Endothelial cell of umbilical vein (primary cell): Measurements from ENCODE around the gene ZBTB44. TPM values are rescaled to one million over a fixed set of nuclear protein-coding genes. Genes with fewer than 3 reads are reported as not detected.

ENCODE experiments used
- BruUV-seq: library from RNA; stranded (reverse); fragments of 400-500 nt; replicated peaks from 2 replicates; lab custom pipeline; 2021; lab: Mats Ljungman, UMichigan
- CTCF ChIA-PET: fragments of 300-600, 350-600 bp; sonication (Branson Sonifier 250); formaldehyde crosslinking; loops from one replicate; lab custom pipeline; 2021; ENCODE audit warnings: antibody characterized with exemption, inconsistent platforms; lab: Charles Lee
- POLR2A ChIA-PET: fragments of 300-600, 350-600 bp; sonication (Branson Sonifier 250); formaldehyde crosslinking; loops from one replicate; lab custom pipeline; 2021; ENCODE audit warnings: antibody characterized with exemption, inconsistent platforms; lab: Charles Lee
- DNase-seq: peaks from one replicate; pipeline ENCODE4 v3.0.0-alpha.2; 2011; ENCODE audit warnings: low read depth, low spot score
- FAIRE-seq: peaks from 2 replicates; lab custom pipeline; 2011; peaks lifted over from hg19 to GRCh38; lab: Jason Lieb, UNC
- H2AFZ ChIP-seq: 2 replicates; pipeline ENCODE4 v1.6.0; 2012; ENCODE audit warnings: low read depth, low read length, control low read depth, inconsistent platforms
- H3K27ac ChIP-seq: 2 replicates; pipeline ENCODE4 v1.5.1; 2011; ENCODE audit warnings: low read depth, mild to moderate bottlenecking, control low read depth, low read length, moderate library complexity; ENCODE audit not compliant: insufficient read depth
- H3K27me3 ChIP-seq, 2 experiments: 2 replicates each; pipeline versions ENCODE4 v1.6.0 to v1.6.1; 2011; ENCODE audit warnings: low read length in 2 of 2, mixed read lengths in 1 of 2; ENCODE audit not compliant: control insufficient read depth in 2 of 2, insufficient read depth in 2 of 2
- H3K36me3 ChIP-seq, 2 experiments: 2 replicates in 1 of 2; 3 replicates in 1 of 2; pipeline ENCODE4 v1.5.1; 2011; ENCODE audit warnings: low read length in 2 of 2, mild to moderate bottlenecking in 1 of 2, moderate library complexity in 1 of 2; ENCODE audit not compliant: control insufficient read depth in 2 of 2, insufficient read depth in 2 of 2; ENCODE audit errors: extremely low read depth in 1 of 2
- H3K4me1 ChIP-seq: 3 replicates; pipeline ENCODE4 v1.5.1; 2011; ENCODE audit warnings: mild to moderate bottlenecking, low read length; ENCODE audit not compliant: control insufficient read depth, insufficient read depth; ENCODE audit errors: extremely low read depth
- H3K4me2 ChIP-seq: 2 replicates; pipeline ENCODE4 v1.6.1; 2011; ENCODE audit warnings: low read length, control low read depth, mixed read lengths; ENCODE audit not compliant: insufficient read depth
- H3K4me3 ChIP-seq, 3 experiments: fragments of 200-600 bp in 1 of 3; sonication (generic), shearing (Covaris generic) in 1 of 3; replicated peaks in 1 of 3; 2 replicates each; pipeline ENCODE4 v1.5.1; 2011 to 2016; ENCODE audit warnings: control low read depth in 3 of 3, low read length in 3 of 3, mild to moderate bottlenecking in 2 of 3, inconsistent platforms in 1 of 3, low read depth in 1 of 3, moderate library complexity in 1 of 3; ENCODE audit not compliant: insufficient read depth in 1 of 3
- H3K79me2 ChIP-seq: 2 replicates; pipeline ENCODE4 v1.6.0; 2012; ENCODE audit warnings: low read length, inconsistent platforms; ENCODE audit not compliant: control insufficient read depth, insufficient read depth
- H3K9ac ChIP-seq: replicated peaks from 2 replicates; pipeline ENCODE3; 2011; ENCODE audit warnings: low read length, control low read depth; ENCODE audit not compliant: insufficient read depth; ENCODE audit errors: extremely low read depth
- H3K9me1 ChIP-seq: replicated peaks from 3 replicates; pipeline ENCODE4 v1.6.0; 2011; ENCODE audit warnings: mild to moderate bottlenecking, low read length; ENCODE audit not compliant: control insufficient read depth, insufficient read depth; ENCODE audit errors: extremely low read depth
- H3K9me3 ChIP-seq: replicated peaks from 2 replicates; pipeline ENCODE4 v1.5.1; 2012; ENCODE audit warnings: low read length, inconsistent platforms; ENCODE audit not compliant: control insufficient read depth, insufficient read depth
- H4K20me1 ChIP-seq: replicated peaks from 2 replicates; pipeline ENCODE3; 2011; ENCODE audit warnings: mild to moderate bottlenecking, low read length; ENCODE audit not compliant: control insufficient read depth, insufficient read depth; ENCODE audit errors: extremely low read depth
- EZH2 ChIP-seq: IDR thresholded peaks from 2 replicates; pipeline ENCODE4 v1.6.1; 2012; ENCODE audit warnings: borderline replicate concordance, low read depth, mild to moderate bottlenecking, moderate library complexity, low read length, inconsistent platforms; ENCODE audit not compliant: severe bottlenecking
- FOS ChIP-seq: IDR thresholded peaks from 2 replicates; pipeline ENCODE4 v1.6.1; 2011; ENCODE audit warnings: mild to moderate bottlenecking, low read length, moderate library complexity, borderline replicate concordance; ENCODE audit not compliant: insufficient read depth
- GATA2 ChIP-seq: IDR thresholded peaks from 2 replicates; pipeline ENCODE4 v1.7.0; 2011; ENCODE audit warnings: low read depth, mild to moderate bottlenecking, moderate library complexity, mixed read lengths, low read length; ENCODE audit not compliant: insufficient read length, insufficient read depth
- JUN ChIP-seq: IDR thresholded peaks from 2 replicates; pipeline ENCODE4 v1.6.1; 2011; ENCODE audit warnings: borderline replicate concordance, low read depth; ENCODE audit not compliant: insufficient read length, insufficient read depth
- MYC ChIP-seq: IDR thresholded peaks from one replicate; pipeline ENCODE4 v1.6.1; 2011; ENCODE audit warnings: mild to moderate bottlenecking, low read depth, low read length
- POLR2A ChIP-seq: IDR thresholded peaks from 2 replicates; pipeline ENCODE4 v1.6.1; 2012; ENCODE audit warnings: low read depth, mild to moderate bottlenecking, control low read depth, low read length
- POLR2AphosphoS5 ChIP-seq: IDR thresholded peaks from 2 replicates; pipeline ENCODE4 v1.6.1; 2012; ENCODE audit warnings: low read depth, mild to moderate bottlenecking, control low read depth, low read length, moderate library complexity; ENCODE audit not compliant: insufficient read depth
- dilution Hi-C: fragments of 300-500 bp; cut with MboI; formaldehyde crosslinking; loops from one replicate; pipeline ENCODE4 v1.15.0; 2019; ENCODE audit warnings: low sequenced_read_pairs; ENCODE audit not compliant: extremely low pct_ligation_motif_present
- intact Hi-C: fragments of 100-400 bp; cut with micrococcal nuclease; formaldehyde crosslinking; loops from one replicate; pipeline ENCODE4 v1.10.0; 2022
- polyA plus RNA-seq, 4 experiments: library from polyadenylated mRNA; depleted of rRNA in 3 of 4; stranded (reverse) in 3 of 4; unstranded in 1 of 4; fragments of >200 nt; gene quantifications; 2 replicates each; pipeline versions ENCODE4 v1.2.1 to v1.2.3, GENCODE V29; 2011 to 2012; ENCODE audit warnings: missing spikeins in 1 of 4
- total RNA-seq: library from RNA; stranded (reverse); gene quantifications from 2 replicates; pipeline ENCODE4 v1.2.3, GENCODE V29; 2021
- TF ChIP-seq, protein P1 (sequence below), 2 donors: IDR thresholded peaks; 1 replicate in 1 of 2; 2 replicates in 1 of 2; pipeline ENCODE4 v1.5.1; 2011; ENCODE audit warnings: low read length in 2 of 2, mild to moderate bottlenecking in 2 of 2, moderate library complexity in 2 of 2, control low read depth in 1 of 2, inconsistent platforms in 1 of 2, low read depth in 1 of 2; ENCODE audit not compliant: insufficient read depth in 1 of 2; ENCODE audit errors: extremely low read depth in 1 of 2
- TF ChIP-seq, protein P2 (sequence below): IDR thresholded peaks from 2 replicates; pipeline ENCODE4 v1.6.1; 2011; ENCODE audit not compliant: insufficient read depth, insufficient read length

Gene ZBTB44
- total and polyA plus RNA-seq, 2 donors (not counting 3 experiments of a cell fraction or from before 2014, with no cell fraction given) = 8.7 to 24.4 TPM

DNA sequence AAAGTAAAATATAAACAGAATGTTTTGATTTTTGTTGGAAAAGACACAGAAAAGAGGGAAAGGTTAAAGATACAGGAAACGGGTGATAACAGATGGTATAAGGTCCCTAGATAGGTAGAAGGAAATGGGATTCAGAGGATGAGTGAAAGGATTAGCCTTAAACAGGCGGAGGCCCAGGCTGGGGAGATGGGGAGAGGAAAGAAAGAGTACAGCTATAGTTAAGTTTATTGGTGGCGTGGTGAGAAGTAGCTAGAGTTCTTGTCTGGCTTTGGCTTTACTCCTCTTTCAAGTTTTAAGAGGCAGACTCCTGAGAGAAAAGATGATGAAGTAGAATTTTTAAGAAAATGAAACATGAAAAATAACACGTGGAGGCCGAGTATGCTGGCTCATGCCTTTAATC lies 13.7 kb downstream of the ZBTB44 start:
- H3K9me1 ChIP-seq = no peaks in the 10 kb centered on the region
- H3K27me3 ChIP-seq = no peaks in the 10 kb centered on the region
- intact Hi-C loops (no loop called here), dilution Hi-C loops (no loop called here)
- H3K4me2 ChIP-seq = no peak overlapping the region
- BruUV-seq = no TSS peak
- H3K9me3 ChIP-seq = no peaks in the 10 kb centered on the region
- no peak for FAIRE-seq
- TF ChIP-seq EZH2 (no peak), MYC (no peak), GATA2 (no peak), FOS (no peak), POLR2A (no peak), JUN (no peak), POLR2AphosphoS5 (no peak)
- TF ChIP-seq, protein P1, sequence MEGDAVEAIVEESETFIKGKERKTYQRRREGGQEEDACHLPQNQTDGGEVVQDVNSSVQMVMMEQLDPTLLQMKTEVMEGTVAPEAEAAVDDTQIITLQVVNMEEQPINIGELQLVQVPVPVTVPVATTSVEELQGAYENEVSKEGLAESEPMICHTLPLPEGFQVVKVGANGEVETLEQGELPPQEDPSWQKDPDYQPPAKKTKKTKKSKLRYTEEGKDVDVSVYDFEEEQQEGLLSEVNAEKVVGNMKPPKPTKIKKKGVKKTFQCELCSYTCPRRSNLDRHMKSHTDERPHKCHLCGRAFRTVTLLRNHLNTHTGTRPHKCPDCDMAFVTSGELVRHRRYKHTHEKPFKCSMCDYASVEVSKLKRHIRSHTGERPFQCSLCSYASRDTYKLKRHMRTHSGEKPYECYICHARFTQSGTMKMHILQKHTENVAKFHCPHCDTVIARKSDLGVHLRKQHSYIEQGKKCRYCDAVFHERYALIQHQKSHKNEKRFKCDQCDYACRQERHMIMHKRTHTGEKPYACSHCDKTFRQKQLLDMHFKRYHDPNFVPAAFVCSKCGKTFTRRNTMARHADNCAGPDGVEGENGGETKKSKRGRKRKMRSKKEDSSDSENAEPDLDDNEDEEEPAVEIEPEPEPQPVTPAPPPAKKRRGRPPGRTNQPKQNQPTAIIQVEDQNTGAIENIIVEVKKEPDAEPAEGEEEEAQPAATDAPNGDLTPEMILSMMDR (IDR thresholded peaks at IDR 0.05; ENCODE audit: extremely low read depth in 1 of 2, insufficient read depth in 1 of 2, low read depth in 1 of 2, low read length in 2 of 2) = no peak
- TF ChIP-seq, protein P2, sequence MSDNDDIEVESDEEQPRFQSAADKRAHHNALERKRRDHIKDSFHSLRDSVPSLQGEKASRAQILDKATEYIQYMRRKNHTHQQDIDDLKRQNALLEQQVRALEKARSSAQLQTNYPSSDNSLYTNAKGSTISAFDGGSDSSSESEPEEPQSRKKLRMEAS = no peak
- H3K27ac ChIP-seq = no peak overlapping the region
- POLR2A ChIA-PET = no interaction called here
- no peak overlapping the region for H3K9ac ChIP-seq
- no peaks in the 10 kb centered on the region for H4K20me1 ChIP-seq
- CTCF ChIA-PET = no interaction called here
- H3K79me2 ChIP-seq = peaks cover 9% of the 10 kb centered on the region
- H3K4me3 ChIP-seq = no peak overlapping the region
- no peaks in the 10 kb centered on the region for H3K36me3 ChIP-seq
- no peak for DNase-seq
- H3K4me1 ChIP-seq = no peaks in the 10 kb centered on the region
- H2AFZ ChIP-seq = no peak overlapping the region
